ENCODE measurements around the gene GBX2.

GBX2 gene

GRCh38 chr2:236215196-236215595, 47.0 kb upstream of the GBX2 start:
- TF ChIP-seq POLR2AphosphoS5 (IDR thresholded peaks at IDR 0.05; ENCODE audit: low read depth, low read length) (no peak), TAF1 (IDR thresholded peaks at IDR 0.05; ENCODE audit: borderline replicate concordance, insufficient read depth, low read length) (no peak), SIN3A (IDR thresholded peaks at IDR 0.05; ENCODE audit: borderline replicate concordance, insufficient read depth, low read length) (no peak), REST (IDR thresholded peaks at IDR 0.05; ENCODE audit: insufficient read depth in 1 of 2, low read depth in 2 of 2, low read length in 2 of 2) (no peak), FOXP2 (optimal IDR thresholded peaks at IDR 0.05; ENCODE audit: borderline replicate concordance, extremely low read depth, extremely low read length, insufficient read depth) (no peak)

GRCh38 chr2:236214376-236214995, 46.3 kb upstream of the GBX2 start:
- TF ChIP-seq TAF1 (IDR thresholded peaks at IDR 0.05; ENCODE audit: borderline replicate concordance, insufficient read depth, low read length) (no peak), SIN3A (IDR thresholded peaks at IDR 0.05; ENCODE audit: borderline replicate concordance, insufficient read depth, low read length) (no peak), POLR2AphosphoS5 (IDR thresholded peaks at IDR 0.05; ENCODE audit: low read depth, low read length) (no peak), REST (IDR thresholded peaks at IDR 0.05; ENCODE audit: insufficient read depth in 1 of 2, low read depth in 2 of 2, low read length in 2 of 2) (no peak), FOXP2 (optimal IDR thresholded peaks at IDR 0.05; ENCODE audit: borderline replicate concordance, extremely low read depth, extremely low read length, insufficient read depth) (no peak)

- no peak for TF ChIP-seq TAF1 (IDR thresholded peaks at IDR 0.05; ENCODE audit: borderline replicate concordance, insufficient read depth, low read length)
- no peak for TF ChIP-seq SIN3A (IDR thresholded peaks at IDR 0.05; ENCODE audit: borderline replicate concordance, insufficient read depth, low read length)
- no peak for TF ChIP-seq FOXP2 (optimal IDR thresholded peaks at IDR 0.05; ENCODE audit: borderline replicate concordance, extremely low read depth, extremely low read length, insufficient read depth)
- no peak for TF ChIP-seq REST (IDR thresholded peaks at IDR 0.05; ENCODE audit: insufficient read depth in 1 of 2, low read depth in 2 of 2, low read length in 2 of 2)
- no peak for TF ChIP-seq POLR2AphosphoS5 (IDR thresholded peaks at IDR 0.05; ENCODE audit: low read depth, low read length)
Observed at GRCh38 chr2:236211296-236211695, 43.1 kb upstream of the GBX2 start.

GRCh38 chr2:236210536-236210935, 42.4 kb upstream of the GBX2 start:
- no peak for TF ChIP-seq POLR2AphosphoS5 (IDR thresholded peaks at IDR 0.05; ENCODE audit: low read depth, low read length)
- TF ChIP-seq TAF1 (IDR thresholded peaks at IDR 0.05; ENCODE audit: borderline replicate concordance, insufficient read depth, low read length) = no peak
- no peak for TF ChIP-seq FOXP2 (optimal IDR thresholded peaks at IDR 0.05; ENCODE audit: borderline replicate concordance, extremely low read depth, extremely low read length, insufficient read depth)
- TF ChIP-seq SIN3A (IDR thresholded peaks at IDR 0.05; ENCODE audit: borderline replicate concordance, insufficient read depth, low read length) = no peak
- TF ChIP-seq REST (IDR thresholded peaks at IDR 0.05; ENCODE audit: insufficient read depth in 1 of 2, low read depth in 2 of 2, low read length in 2 of 2) = no peak

All from PFSK-1 (cell line).